ENCODE data around the gene ZNF10.

The ZNF10 gene

GRCh38 chr12:133130038-133130807 lies at the start of gene ZNF10, which contains the start of gene ZNF891:
Gene ZNF10 (plus strand): TSS chr12:133130627. CDS start chr12:133144493, 13,866 bp downstream.
Gene ZNF891 (minus strand): TSS chr12:133130274. CDS start chr12:133121918, 8,356 bp downstream.
- TF ChIP-seq CTCF (conservative IDR thresholded peaks at IDR 0.05; ENCODE audit: low read depth) = no peak
- peak within 1 kb of the TSS; percentile 96 for H3K27ac ChIP-seq
- ChIA-PET CTCF (interaction anchor here (1.1 kb wide), 1 partner anchor 30 kb away, joined by 3 read pairs; no protein-coding TSS in a partner anchor), POLR2A (ENCODE audit: low non-redundant PET) (interaction anchor here (0.5 to 0.7 kb wide), 3 partner anchors 37 to 51 kb away, joined by 3 to 4 read pairs (median 3); partner anchors contain the start of gene ZNF268)
- DNase-seq (ENCODE audit: low spot score) = peak; percentile 88

- no peak for TF ChIP-seq CTCF (conservative IDR thresholded peaks at IDR 0.05; ENCODE audit: low read depth)
- no peak for DNase-seq (ENCODE audit: low spot score)
- CTCF ChIA-PET = no interaction called here
- H3K27ac ChIP-seq = peak overlapping the region; percentile 99
- POLR2A ChIA-PET (ENCODE audit: low non-redundant PET) = no interaction called here
Observed at GRCh38 chr12:133081159-133081780, 49.2 kb upstream of the ZNF10 start.

GRCh38 chr12:133083345-133083744 lies 47.1 kb upstream of the ZNF10 start:
- no peak for TF ChIP-seq CTCF (conservative IDR thresholded peaks at IDR 0.05; ENCODE audit: low read depth)
- POLR2A ChIA-PET (ENCODE audit: low non-redundant PET) = no interaction called here
- CTCF ChIA-PET = no interaction called here

GRCh38 chr12:133105620-133106019 lies 24.8 kb upstream of the ZNF10 start:
- CTCF ChIA-PET = no interaction called here
- H3K27ac ChIP-seq = no peak overlapping the region
- DNase-seq (ENCODE audit: low spot score) = no peak
- no peak for TF ChIP-seq CTCF (conservative IDR thresholded peaks at IDR 0.05; ENCODE audit: low read depth)
- POLR2A ChIA-PET (ENCODE audit: low non-redundant PET) = no interaction called here

More at GRCh38 chr12:133083345-133083744, 47.1 kb upstream of the ZNF10 start:
- no peak overlapping the region for H3K27ac ChIP-seq
- no peak for DNase-seq (ENCODE audit: low spot score)

- no peak for TF ChIP-seq CTCF (conservative IDR thresholded peaks at IDR 0.05; ENCODE audit: low read depth)
- H3K27ac ChIP-seq = no peak overlapping the region
- ChIA-PET CTCF (no interaction called here), POLR2A (ENCODE audit: low non-redundant PET) (no interaction called here)
- no peak for DNase-seq (ENCODE audit: low spot score)
Observed at GRCh38 chr12:133106253-133106652, 24.2 kb upstream of the ZNF10 start.

GRCh38 chr12:133107121-133107520 lies 23.3 kb upstream of the ZNF10 start:
- no peak for TF ChIP-seq CTCF (conservative IDR thresholded peaks at IDR 0.05; ENCODE audit: low read depth)
- ChIA-PET CTCF (interaction anchor here (0.7 kb wide), 1 partner anchor 51 kb away, joined by 3 read pairs; no protein-coding TSS in a partner anchor), POLR2A (ENCODE audit: low non-redundant PET) (no interaction called here)
- H3K27ac ChIP-seq = no peak overlapping the region
- no peak for DNase-seq (ENCODE audit: low spot score)

Measured in RWPE1 (cell line).